Measurements from ENCODE around the gene ARHGAP29.

The ARHGAP29 gene

DNA sequence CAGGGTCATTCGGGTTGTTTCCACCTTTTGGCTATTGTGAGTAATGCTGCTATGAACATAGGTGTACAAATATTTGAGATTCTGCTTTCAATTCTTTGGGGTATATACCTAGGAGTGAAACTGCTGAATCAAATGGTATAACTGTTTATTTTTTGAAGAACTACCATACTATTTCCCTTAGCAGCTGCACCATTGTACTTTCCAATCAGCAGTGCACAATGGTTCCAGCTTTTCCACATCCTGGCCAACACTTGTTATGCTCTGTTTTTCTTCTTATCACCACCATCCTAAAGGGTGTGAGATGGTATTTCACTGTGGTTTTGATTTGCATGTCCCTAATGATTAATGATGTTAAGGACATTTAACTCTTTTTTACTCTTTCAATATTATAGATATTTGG lies 112.8 kb downstream of the ARHGAP29 start:
- DNase-seq (ENCODE audit: low read depth in 2 of 2), result no peak

DNA sequence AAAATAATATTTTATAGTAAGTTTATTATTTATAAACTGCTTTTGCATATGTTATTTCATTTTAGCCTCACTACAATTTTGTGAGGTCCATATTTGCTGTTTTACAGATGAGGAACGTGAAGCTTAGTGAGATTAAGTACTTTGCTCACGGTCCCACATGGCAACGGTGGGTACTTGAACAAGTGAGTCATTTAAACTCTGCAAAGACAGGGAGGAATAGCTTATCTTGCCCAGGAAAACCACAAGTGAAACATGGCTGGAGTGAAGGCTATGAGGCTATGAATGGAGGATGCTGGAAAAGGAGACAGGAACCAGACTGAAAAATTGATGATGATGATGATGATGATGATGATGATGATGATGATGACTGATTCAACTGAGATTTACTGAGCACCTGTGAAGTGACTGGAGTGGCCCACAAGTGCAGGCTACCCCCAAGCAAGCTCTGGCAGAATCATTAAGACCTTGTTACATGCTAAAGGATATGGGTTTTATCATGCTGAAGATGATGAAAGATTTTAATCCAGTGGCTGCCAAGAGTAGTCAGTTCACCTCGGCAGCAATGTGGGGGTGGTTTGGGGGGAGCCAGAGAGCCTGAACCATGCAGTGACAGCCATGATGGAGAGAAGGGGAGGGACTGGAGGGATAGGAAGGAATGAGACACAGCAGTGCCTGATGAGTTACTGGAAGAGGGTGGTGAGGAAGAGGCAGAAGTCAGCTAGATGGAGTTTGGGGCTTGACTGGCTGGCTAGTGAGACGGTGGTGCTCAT lies 115.0 kb downstream of the ARHGAP29 start:
- no peak for DNase-seq (ENCODE audit: low read depth in 2 of 2)

All from activated CD8-positive, alpha-beta memory T cell treated with anti-CD3 and anti-CD28 coated beads for 4 hours (primary cell).